ENCODE results near the gene NUP85.
"Not testable (repeated sequence)": the region's sequence is repeated elsewhere in the genome, so short reads cannot be mapped to it uniquely, and the experiment has no call there.

NUP85 gene, protein sequence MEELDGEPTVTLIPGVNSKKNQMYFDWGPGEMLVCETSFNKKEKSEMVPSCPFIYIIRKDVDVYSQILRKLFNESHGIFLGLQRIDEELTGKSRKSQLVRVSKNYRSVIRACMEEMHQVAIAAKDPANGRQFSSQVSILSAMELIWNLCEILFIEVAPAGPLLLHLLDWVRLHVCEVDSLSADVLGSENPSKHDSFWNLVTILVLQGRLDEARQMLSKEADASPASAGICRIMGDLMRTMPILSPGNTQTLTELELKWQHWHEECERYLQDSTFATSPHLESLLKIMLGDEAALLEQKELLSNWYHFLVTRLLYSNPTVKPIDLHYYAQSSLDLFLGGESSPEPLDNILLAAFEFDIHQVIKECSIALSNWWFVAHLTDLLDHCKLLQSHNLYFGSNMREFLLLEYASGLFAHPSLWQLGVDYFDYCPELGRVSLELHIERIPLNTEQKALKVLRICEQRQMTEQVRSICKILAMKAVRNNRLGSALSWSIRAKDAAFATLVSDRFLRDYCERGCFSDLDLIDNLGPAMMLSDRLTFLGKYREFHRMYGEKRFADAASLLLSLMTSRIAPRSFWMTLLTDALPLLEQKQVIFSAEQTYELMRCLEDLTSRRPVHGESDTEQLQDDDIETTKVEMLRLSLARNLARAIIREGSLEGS

GRCh38 chr17:75205037-75205792 lies at the start of gene NUP85:
Gene NUP85, plus strand, starts transcription at chr17:75205679. Its CDS starts 83 bp downstream, at chr17:75205762.
- DNase-seq: peak; percentile 94 to 96

GRCh38 chr17:75158480-75158879 lies 47.0 kb upstream of the NUP85 start:
- DNase-seq: not testable (repeated sequence)

- no peak for DNase-seq
Observed at GRCh38 chr17:75159196-75160031, 46.1 kb upstream of the NUP85 start.

- no peak for DNase-seq
Observed at GRCh38 chr17:75160211-75160610, 45.3 kb upstream of the NUP85 start.

DNA sequence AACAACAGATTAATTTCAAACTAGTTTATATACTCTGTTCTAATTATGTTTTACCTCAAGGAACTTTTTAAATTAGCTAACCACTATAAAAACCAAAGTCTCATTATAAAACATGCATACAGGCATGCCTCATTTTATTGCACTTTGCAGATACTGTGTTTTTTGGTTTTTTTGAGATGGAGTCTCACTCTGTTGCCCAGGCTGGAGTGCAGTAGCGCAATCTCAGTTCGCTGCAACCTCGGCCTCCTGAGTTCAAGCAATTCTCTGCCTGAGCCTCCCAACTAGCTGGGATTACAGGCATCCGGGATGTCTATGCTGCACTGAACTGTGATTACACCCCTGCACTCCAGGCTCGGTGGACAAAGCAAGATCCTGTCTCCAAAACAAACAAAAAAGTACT lies 42.4 kb upstream of the NUP85 start:
- DNase-seq: no peak

DNA sequence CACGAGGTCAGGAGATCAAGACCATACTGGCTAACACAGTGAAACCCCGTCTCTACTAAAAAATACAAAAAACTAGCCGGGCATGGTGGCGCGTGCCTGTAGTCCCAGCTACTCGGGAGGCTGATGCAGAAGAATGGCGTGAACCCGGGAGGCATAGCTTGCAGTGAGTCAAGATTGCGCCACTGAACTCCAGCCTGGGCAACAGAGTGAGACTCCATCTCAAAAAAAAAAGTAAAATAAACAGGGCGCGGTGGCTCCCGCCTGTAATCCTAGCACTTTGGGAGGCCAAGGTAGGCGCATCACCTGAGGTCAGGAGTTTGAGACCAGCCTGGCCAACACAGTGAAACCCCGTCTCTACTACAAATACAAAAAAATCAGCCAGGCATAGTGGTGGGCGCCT lies 40.9 kb upstream of the NUP85 start:
- not testable (repeated sequence) for DNase-seq

DNA sequence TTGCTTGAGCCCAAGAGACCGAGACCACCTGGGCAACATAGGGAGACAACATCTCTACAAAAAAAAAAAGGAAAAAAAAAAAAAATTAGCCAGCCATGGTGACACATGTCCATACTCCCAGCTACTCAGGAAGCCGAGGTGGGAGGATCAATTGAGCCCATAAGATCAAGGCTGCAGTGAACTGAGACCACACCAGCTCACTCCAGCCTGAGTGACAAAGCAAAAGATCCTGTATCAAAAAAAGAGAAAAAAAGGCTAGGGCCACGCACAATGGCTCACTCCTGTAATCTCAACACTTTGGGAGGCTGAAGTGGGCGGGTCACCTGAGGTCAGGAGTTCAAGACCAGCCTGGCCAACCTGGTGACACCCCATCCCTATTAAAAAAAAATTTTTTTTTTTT lies 36.5 kb upstream of the NUP85 start:
- no peak for DNase-seq

DNA sequence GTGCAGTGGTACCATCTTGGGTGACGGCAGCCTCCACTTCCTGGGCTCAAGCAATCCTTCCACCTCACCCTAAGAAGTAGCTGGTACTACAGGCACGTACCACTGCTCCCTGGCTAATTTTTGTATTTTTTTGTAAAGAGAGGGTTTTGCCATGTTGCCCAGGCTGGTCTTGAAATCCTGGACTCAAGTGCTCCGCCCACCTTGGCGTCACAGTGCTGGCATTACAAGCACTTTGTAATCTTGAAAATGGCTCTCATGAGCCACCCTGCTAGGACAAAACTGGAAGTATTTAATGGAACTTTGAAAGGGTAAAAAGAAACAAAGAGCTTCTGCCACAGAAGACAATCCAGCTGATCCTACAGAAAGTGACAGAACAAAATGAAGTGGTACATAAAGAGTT lies 32.0 kb upstream of the NUP85 start:
- no peak for DNase-seq

DNA sequence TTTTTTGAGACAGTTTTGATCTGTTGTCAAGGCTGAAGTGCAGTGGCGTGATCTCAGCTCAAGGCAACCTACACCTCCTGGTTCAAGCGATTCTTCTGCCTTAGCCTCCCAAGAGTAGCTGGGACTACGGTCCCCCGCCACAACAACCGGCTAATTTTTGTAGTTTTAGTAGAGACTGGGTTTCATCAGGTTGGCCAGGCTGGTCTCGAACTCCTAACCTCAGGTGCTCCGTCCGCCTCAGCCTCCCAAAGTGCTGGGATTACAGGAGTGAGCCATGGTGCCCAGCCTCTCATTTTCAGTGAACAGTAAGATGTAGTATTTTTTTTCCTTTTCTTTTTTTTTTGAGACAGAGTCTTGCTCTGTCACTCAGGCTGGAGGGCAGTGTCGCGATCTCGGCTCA lies 30.5 kb upstream of the NUP85 start:
- DNase-seq: no peak

DNA sequence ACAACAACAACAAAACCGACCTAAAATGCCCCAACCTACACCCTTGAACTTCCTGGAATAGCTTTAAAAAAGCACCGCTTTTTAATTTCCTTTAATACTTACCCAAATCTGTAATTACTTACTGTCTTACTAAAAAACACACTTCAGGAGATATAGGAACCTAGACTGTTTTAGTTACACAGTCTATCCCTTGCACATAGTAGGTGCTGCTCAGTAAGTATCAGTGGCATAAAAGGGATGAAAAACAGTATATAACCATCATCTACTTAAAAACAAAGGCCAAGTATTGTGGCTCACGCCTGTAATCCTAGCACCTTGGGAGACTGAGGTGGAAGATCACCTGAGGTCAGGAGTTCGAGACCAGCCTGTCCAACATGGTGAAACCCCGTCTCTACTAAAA lies 28.9 kb upstream of the NUP85 start:
- DNase-seq: no peak

DNA sequence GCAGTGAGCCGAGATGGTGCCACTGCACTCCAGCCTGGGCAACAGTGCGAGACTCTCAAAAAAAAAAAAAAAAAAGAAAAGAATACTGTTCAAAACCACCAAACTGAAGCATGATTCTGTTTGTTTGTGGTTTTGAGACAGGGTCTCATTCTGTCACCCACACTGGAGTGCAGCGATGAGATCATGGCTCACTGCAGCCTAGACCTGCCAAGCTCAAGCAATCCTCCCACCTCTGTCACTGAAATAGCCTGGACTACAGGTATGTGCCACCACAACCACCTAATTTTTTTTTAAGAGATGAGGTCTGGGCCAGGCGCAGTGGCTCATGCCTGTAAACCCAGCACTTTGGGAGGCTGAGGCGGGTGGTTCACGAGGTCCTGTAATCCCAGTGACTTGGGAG lies 27.0 kb upstream of the NUP85 start:
- DNase-seq: no peak

GRCh38 chr17:75181110-75181509 lies 24.4 kb upstream of the NUP85 start:
- DNase-seq: no peak

GRCh38 chr17:75181608-75182318 lies 23.7 kb upstream of the NUP85 start:
- DNase-seq: no peak

DNA sequence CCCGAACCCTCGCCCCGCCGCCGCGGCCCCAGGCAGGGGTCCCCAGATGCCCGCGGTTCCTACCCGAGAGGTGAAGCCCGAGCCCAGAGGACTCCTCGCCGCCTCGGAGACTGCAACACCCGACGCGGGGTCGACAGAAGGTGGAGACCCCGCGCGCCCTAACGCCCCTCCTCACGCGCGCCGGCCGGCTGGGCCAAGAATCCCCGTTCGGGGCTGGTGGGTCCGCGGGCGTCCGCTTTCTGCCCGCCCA lies 23.2 kb upstream of the NUP85 start:
- DNase-seq: no peak

- peak; percentile 98 for DNase-seq
Observed at GRCh38 chr17:75182569-75183436, 22.7 kb upstream of the NUP85 start, which contains the start of gene SUMO2. Gene SUMO2, minus strand, starts transcription at chr17:75182959. Its CDS starts 125 bp downstream, at chr17:75182834.

DNA sequence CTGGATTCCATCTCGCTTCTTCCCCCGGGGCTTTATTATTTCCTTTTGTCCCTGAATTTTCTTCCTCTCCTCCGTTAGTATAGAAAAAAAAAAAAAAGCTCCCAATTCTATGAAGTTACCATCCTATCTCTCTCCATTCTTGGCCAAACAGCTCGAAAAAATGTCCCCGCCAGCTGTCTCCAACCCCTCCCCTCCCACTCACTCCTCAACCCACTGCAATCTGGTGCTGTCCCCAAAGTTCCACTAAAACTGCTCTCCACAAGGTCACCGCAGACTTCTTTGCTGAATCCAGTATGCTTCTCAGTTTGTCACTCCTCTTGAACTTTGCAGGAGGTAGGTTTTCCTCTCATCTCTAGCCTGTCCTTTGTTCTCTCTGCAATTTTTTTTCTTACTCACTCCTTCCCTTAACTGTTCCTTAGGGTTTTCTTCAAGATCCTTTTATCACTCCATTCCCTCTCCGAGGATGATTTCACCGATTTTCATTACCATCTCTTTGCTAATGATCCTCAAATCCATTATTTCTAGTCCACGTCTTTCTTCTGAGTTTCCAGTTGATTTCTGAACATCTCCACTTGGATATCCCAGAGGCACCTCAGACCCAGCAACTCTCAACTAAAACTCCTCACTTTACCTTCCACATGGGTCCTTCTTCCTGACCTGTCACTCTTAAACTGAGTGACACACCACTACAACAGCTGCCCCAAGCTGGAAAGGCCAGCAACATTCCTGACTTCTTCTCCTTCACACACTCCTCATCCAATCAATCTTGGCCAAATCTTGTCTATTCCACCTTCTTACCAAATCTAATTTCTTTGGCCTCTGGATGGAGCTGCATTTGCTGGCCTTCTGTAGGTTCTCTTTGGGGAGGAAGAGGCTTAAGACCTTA lies 21.2 kb upstream of the NUP85 start:
- DNase-seq: no peak

- DNase-seq: no peak
Observed at GRCh38 chr17:75188614-75189013, 16.9 kb upstream of the NUP85 start.

DNA sequence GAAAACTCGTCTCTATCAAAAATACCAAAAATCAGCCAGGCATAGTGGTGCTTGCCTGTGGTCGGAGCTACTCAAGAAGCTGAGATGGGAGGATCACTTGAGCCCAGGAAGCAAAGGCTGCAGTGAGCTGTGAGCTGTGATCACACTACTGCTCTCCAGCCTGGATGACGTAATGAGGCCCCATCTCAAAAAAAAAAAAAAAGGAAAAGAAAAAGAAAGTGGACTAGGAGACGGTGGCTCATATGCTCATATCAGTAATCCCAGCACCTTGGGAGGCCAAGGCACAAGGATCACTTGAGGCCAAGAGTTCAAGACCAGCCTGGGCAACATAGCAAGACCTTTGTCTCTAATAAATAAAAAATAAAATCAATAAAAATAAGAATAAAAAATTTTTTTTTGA lies 13.9 kb upstream of the NUP85 start:
- no peak for DNase-seq

- DNase-seq: no peak
Observed at GRCh38 chr17:75194879-75195278, 10.6 kb upstream of the NUP85 start.

All from NCI-H2081 (cell line).